ENCODE data around the gene MYG1.
"Not testable (repeated sequence)": the region's sequence is repeated elsewhere in the genome, so short reads cannot be mapped to it uniquely, and the experiment has no call there.

MYG1 gene

DNA sequence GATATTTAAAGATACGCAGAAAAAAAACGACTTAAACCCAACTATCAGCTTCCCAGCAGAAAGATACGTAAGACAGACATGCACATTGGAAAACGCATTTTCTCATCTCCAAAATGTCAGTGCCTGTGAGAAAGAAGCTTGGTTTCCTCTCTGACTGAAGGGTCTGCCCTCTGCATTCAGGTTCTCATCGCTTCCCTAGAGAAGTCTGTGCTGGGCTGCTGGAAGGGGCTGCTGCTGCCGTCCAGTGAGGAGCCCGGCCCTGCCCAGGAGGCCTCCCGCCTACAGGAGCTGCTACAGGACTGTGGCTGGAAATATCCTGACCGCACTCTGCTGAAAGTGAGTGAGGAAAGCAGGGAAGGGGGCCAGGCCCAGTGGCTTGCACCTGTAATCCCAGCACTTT, 8.8 kb upstream of the MYG1 start:
- no peak overlapping the region for H3K4me2 ChIP-seq

DNA sequence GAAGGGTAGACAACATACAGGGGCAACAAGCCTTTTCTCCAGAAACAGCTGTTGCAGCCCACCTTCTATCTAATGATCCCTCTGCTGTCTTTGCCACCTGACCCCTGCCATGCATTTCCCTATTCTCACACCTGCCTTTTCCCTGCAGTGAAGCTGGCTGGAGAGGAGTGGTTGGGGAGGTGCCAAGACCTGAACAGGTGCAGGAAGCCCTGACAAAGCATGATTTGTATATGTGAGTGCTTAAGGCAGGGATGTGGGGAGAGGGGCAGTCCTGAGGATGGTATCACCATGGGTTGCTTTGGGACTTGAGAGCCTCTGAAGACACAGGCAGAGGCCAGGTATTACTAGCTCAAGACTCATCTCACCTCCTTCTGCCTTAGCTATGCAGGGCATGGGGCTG, 7.1 kb upstream of the MYG1 start:
- Histone ChIP-seq H3K27me3 (no peaks in the 10 kb centered on the region), H3K9me3 (replicated peaks in 1 of 11) (no peaks in the 10 kb centered on the region), H4K20me1 (peaks cover 0 to 10% (median 0%) of the 10 kb centered on the region in 11 experiments; a peak in 3 of 22 replicates), H3K4me2 (no peak overlapping the region), H3K27ac (no peak overlapping the region), H3K9ac (no peak overlapping the region), H3K4me3 (no peak overlapping the region), H3K4me1 (peaks cover 22 to 40% (median 25%) of the 10 kb centered on the region in 10 experiments), H3K36me3 (peaks cover 19 to 86% (median 74%) of the 10 kb centered on the region in 11 experiments; a peak in 21 of 22 replicates)
- TF ChIP-seq Cebpa-rat (IDR thresholded peaks at IDR 0.05), result no peak

More for the DNA sequence above, 8.8 kb upstream of the MYG1 start:
- H3K4me3 ChIP-seq, result no peak overlapping the region
- peaks cover 7 to 30% (median 13%) of the 10 kb centered on the region in 10 experiments; a peak in 19 of 20 replicates for H3K4me1 ChIP-seq
- TF ChIP-seq Cebpa-rat (IDR thresholded peaks at IDR 0.05), result no peak
- peaks cover 0 to 6% (median 0%) of the 10 kb centered on the region in 11 experiments; a peak in 2 of 22 replicates for H4K20me1 ChIP-seq
- H3K36me3 ChIP-seq, result peaks cover 25 to 90% (median 85%) of the 10 kb centered on the region in 11 experiments; a peak in 21 of 22 replicates
- H3K9me3 ChIP-seq (replicated peaks in 1 of 11), result no peaks in the 10 kb centered on the region
- H3K27me3 ChIP-seq, result no peaks in the 10 kb centered on the region
- H3K27ac ChIP-seq, result no peak overlapping the region
- H3K9ac ChIP-seq, result peak overlapping the region in 1 of 11 experiments; percentile 17; a peak in 1 of 22 replicates

DNA sequence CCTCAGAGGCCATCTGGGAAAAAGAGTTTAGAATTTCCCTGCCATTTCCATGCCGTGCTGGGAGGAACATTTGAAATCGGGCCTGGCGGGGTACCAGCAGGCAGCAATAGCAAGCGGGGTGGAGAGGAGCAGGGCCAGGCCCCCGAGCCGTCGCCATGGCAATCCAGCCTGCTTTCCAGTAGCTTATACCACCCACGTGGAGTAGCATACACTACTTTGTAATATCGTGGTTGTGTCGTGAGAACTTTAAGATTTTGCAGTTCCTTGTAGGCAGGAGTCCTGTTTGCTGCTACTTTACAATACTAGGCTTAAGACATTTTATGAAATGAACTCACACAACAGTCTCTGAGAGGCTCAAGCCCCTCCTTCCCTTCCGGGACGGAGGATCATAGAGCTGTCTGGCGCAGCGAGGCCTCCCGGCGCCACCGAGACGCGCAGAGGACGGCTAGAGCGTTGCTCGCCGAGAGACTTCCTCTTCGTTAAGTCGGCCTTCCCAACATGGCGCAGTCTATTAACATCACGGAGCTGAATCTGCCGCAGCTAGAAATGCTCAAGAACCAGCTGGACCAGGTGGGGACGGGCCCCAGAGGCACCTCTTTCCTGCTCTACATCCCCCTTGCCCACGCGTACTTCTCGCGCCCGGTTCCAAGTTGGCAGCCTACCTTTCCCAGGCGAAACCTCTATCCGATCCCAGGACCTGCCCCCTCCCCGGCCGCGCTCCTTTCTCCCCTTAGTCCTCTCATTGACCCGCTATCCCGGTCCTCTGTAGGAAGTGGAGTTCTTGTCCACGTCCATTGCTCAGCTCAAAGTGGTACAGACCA, 4.2 kb upstream of the MYG1 start, which contains the start of gene PFDN5:
PFDN5 (plus strand) TSS at position 473 of the 821 bp plus-strand sequence; CDS start at position 499, 26 bp downstream.
- TF ChIP-seq Cebpa-rat (IDR thresholded peaks at IDR 0.05), result no peak
- Histone ChIP-seq H3K4me1 (peaks cover 42 to 49% (median 47%) of the 10 kb centered on the region in 10 experiments), H4K20me1 (peaks cover 0 to 12% (median 0%) of the 10 kb centered on the region in 11 experiments; a peak in 5 of 22 replicates), H3K27me3 (no peaks in the 10 kb centered on the region), H3K9me3 (replicated peaks in 1 of 11) (no peaks in the 10 kb centered on the region), H3K9ac (peak within 1 kb of the TSS; percentile 89 to 97 (median 94)), H3K36me3 (peaks cover 19 to 75% (median 61%) of the 10 kb centered on the region in 11 experiments; a peak in 21 of 22 replicates), H3K4me3 (peak within 1 kb of the TSS; percentile 78 to 98 (median 91)), H3K27ac (peak within 1 kb of the TSS; percentile 83 to 95 (median 89)), H3K4me2 (peak within 1 kb of the TSS; percentile 85 to 99 (median 94))

DNA sequence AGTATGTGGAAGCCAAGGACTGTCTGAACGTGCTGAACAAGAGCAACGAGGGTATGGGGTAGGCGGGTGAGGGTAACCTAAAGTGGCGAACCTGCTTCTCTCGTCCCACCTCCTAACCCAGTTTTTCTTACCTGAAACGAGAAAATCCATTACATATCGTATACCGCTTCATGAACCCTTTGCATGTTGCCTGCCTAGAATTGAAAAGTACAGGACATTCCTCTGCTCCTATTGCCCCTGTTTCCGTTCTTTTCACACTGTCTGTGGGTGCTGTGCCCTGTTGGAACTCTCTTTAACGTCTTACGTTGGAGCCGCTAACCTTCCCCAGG, 3.6 kb upstream of the MYG1 start:
- peaks cover 0 to 12% (median 0%) of the 10 kb centered on the region in 11 experiments; a peak in 5 of 22 replicates for H4K20me1 ChIP-seq
- no peaks in the 10 kb centered on the region for H3K9me3 ChIP-seq (replicated peaks in 1 of 11)
- H3K36me3 ChIP-seq, result peaks cover 16 to 70% (median 56%) of the 10 kb centered on the region in 11 experiments; a peak in 21 of 22 replicates
- H3K4me2 ChIP-seq, result peak overlapping the region; percentile 85 to 99 (median 94)
- H3K27me3 ChIP-seq, result no peaks in the 10 kb centered on the region
- peak overlapping the region; percentile 83 to 95 (median 89) for H3K27ac ChIP-seq
- peak overlapping the region; percentile 78 to 98 (median 91) for H3K4me3 ChIP-seq
- H3K4me1 ChIP-seq, result peaks cover 48 to 55% (median 53%) of the 10 kb centered on the region in 10 experiments
- peak overlapping the region; percentile 89 to 97 (median 94) for H3K9ac ChIP-seq
- TF ChIP-seq Cebpa-rat (IDR thresholded peaks at IDR 0.05), result no peak

DNA sequence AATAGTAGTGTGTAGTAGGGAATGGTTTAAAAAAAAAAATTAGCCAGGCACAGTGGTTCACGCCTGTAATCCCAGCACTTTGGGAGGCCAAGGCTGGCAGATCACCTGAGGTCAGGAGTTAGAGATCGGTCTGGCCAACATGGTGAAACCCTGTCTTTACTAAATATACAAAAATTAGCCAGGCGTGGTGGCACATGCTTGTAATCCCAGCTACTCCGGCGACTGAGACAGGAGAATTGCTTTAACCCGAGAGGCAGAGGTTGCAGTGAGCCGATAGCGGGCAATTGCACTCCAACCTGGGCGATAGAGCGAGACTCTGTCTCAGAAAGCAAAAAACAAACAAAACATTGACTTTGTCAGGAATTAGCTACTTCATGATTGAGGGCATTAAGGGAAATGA, 2.4 kb upstream of the MYG1 start:
- H3K36me3 ChIP-seq, result peaks cover 15 to 70% (median 55%) of the 10 kb centered on the region in 11 experiments
- peak overlapping the region; percentile 79 to 97 (median 94); a peak in 18 of 22 replicates for H3K9ac ChIP-seq
- peaks cover 60 to 68% (median 65%) of the 10 kb centered on the region in 10 experiments for H3K4me1 ChIP-seq
- H3K4me2 ChIP-seq, result peak overlapping the region in 10 of 11 experiments; percentile 88 to 99 (median 95); a peak in 17 of 22 replicates
- H4K20me1 ChIP-seq, result peaks cover 0 to 21% (median 2%) of the 10 kb centered on the region in 11 experiments; a peak in 7 of 22 replicates
- H3K27me3 ChIP-seq; H3K9me3 ChIP-seq (replicated peaks in 1 of 11): not testable (repeated sequence)
- H3K4me3 ChIP-seq, result peak overlapping the region in 5 of 10 experiments; percentile 30 to 96 (median 88); a peak in 9 of 20 replicates
- H3K27ac ChIP-seq, result peak overlapping the region in 9 of 11 experiments; percentile 70 to 95 (median 78); a peak in 10 of 22 replicates

DNA sequence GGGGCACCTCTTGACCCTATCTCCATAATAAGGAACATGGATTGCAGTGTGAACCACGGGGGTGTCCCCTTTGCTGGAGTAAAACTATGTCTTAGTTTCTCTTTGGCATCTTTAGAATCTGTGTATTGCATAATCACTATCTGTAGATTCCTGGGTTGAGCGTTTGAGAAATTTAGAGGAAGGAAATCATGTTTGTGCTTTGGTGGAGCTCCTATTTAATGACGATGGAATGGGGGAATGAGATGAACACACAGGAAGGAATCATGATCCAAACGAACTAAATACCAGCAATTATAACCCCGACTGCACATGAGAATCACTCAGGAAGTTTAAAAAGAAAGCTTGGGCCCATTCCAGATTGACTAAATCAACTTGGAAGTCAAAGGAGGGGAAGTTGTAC, 1.3 kb upstream of the MYG1 start:
- peak overlapping the region in 7 of 10 experiments; percentile 2 to 96 (median 30); a peak in 9 of 20 replicates for H3K4me3 ChIP-seq
- peak overlapping the region in 10 of 11 experiments; percentile 43 to 95 (median 76); a peak in 17 of 22 replicates for H3K27ac ChIP-seq
- TF ChIP-seq Cebpa-rat (IDR thresholded peaks at IDR 0.05), result peak in 9 of 11 experiments; percentile 30 to 77 (median 65); a peak in 12 of 22 replicates
- peak overlapping the region; percentile 36 to 97 (median 92); a peak in 18 of 22 replicates for H3K9ac ChIP-seq
- H3K4me1 ChIP-seq, result peaks cover 66 to 78% (median 76%) of the 10 kb centered on the region in 10 experiments
- peaks cover 0 to 32% (median 10%) of the 10 kb centered on the region in 11 experiments; a peak in 12 of 22 replicates for H4K20me1 ChIP-seq
- H3K9me3 ChIP-seq (replicated peaks in 1 of 11), result no peaks in the 10 kb centered on the region
- H3K27me3 ChIP-seq, result no peaks in the 10 kb centered on the region
- peaks cover 19 to 70% (median 55%) of the 10 kb centered on the region in 11 experiments for H3K36me3 ChIP-seq
- H3K4me2 ChIP-seq, result peak overlapping the region in 10 of 11 experiments; percentile 25 to 99 (median 95); a peak in 18 of 22 replicates

DNA sequence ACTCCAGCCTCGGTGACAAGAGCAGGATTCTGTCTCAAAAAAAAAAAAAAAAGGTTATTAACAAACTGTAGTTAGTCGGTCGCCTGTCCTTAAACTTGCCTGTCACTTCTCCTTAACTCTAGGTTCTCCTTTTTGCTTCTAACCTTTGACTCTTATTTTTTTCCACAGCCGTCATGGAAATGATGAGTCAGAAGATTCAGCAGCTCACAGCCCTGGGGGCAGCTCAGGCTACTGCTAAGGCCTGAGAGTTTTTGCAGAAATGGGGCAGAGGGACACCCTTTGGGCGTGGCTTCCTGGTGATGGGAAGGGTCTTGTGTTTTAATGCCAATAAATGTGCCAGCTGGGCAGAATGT, 418 bp upstream of the MYG1 start:
- no peak for TF ChIP-seq Cebpa-rat (IDR thresholded peaks at IDR 0.05)
- Histone ChIP-seq H3K36me3 (peaks cover 24 to 70% (median 51%) of the 10 kb centered on the region in 11 experiments), H3K4me2 (peak overlapping the region; percentile 87 to 99 (median 94)), H3K27me3 (no peaks in the 10 kb centered on the region), H3K9ac (peak overlapping the region; percentile 79 to 97 (median 91); a peak in 21 of 22 replicates), H3K27ac (peak overlapping the region; percentile 63 to 95 (median 78)), H3K4me1 (peaks cover 66 to 83% (median 81%) of the 10 kb centered on the region in 10 experiments), H4K20me1 (peaks cover 0 to 39% (median 14%) of the 10 kb centered on the region in 11 experiments; a peak in 12 of 22 replicates), H3K9me3 (replicated peaks in 1 of 11) (no peaks in the 10 kb centered on the region), H3K4me3 (peak overlapping the region; percentile 65 to 96 (median 87))

DNA sequence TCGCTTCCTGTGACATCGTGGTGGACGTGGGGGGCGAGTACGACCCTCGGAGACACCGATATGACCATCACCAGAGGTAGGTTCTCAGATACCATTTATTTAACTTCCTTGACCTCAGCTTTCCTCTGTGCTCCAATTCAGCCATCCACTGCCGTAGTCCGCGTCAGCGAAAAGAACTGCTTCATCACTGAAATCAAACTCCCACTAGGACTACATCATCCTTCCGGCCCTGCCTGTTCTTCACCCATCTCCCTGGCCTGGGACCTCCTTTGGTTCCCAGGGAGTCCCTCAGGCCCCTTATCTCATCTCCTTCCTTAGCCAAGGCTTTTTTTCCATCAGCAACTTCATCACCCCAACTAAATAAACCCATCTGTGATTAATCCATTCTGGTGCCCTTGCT, 692 bp downstream of the MYG1 start:
- H3K27ac ChIP-seq, result peak overlapping the region; percentile 63 to 95 (median 78)

More for the DNA sequence above, 692 bp downstream of the MYG1 start:
- Histone ChIP-seq H3K4me1 (peaks cover 59 to 75% (median 72%) of the 10 kb centered on the region in 10 experiments), H3K4me3 (peak overlapping the region; percentile 65 to 96 (median 87)), H3K36me3 (peaks cover 26 to 75% (median 55%) of the 10 kb centered on the region in 11 experiments), H4K20me1 (peaks cover 0 to 41% (median 14%) of the 10 kb centered on the region in 11 experiments; a peak in 12 of 22 replicates), H3K9me3 (replicated peaks in 1 of 11) (no peaks in the 10 kb centered on the region), H3K9ac (peak overlapping the region; percentile 77 to 97 (median 88)), H3K27me3 (no peaks in the 10 kb centered on the region), H3K4me2 (peak overlapping the region; percentile 87 to 99 (median 94))
- no peak for TF ChIP-seq Cebpa-rat (IDR thresholded peaks at IDR 0.05)

Measured in BLaER1 treated with 17β-estradiol and CSF1 and Interleukin-3, amounts not matched to agents 10 nM and 100 nM (cell line).